GM12878 (cell line): ENCODE data around the gene NAT14. TPM values are rescaled to one million over a fixed set of nuclear protein-coding genes. Genes with fewer than 3 reads are reported as not detected.
"Not testable (repeated sequence)": the region's sequence is repeated elsewhere in the genome, so short reads cannot be mapped to it uniquely, and the experiment has no call there.

Source experiments
- ATAC-seq: fragments of 200-7000 bp; cut with Tn5 transposase; 3 replicates; pipeline ENCODE4 v1.9.1; 2020; ENCODE audit warnings: mild to moderate bottlenecking, moderate library complexity
- BruUV-seq: library from RNA; stranded (reverse); fragments of 400-500 nt; replicated peaks from 2 replicates; lab custom pipeline; 2021; lab: Mats Ljungman, UMichigan
- CTCF ChIA-PET: fragments of 300-600 bp; sonication (Branson Sonifier 250); formaldehyde crosslinking; extraction: SDS; loops from one replicate; lab custom pipeline; 2021; ENCODE audit warnings: inconsistent platforms; lab: Yijun Ruan, JAX
- POLR2A ChIA-PET: fragments of 350-600 bp; formaldehyde crosslinking; extraction: SDS; loops from one replicate; lab custom pipeline; 2021; ENCODE audit warnings: inconsistent platforms; lab: Charles Lee
- RAD21 ChIA-PET: fragments of 300-600 bp; sonication (Branson Sonifier 250); formaldehyde crosslinking; loops from one replicate; lab custom pipeline; 2023; ENCODE audit warnings: antibody characterized with exemption; ENCODE audit not compliant: unreplicated experiment; lab: Charles Lee
- SMC1A ChIA-PET: fragments of 300-600 bp; sonication (Branson Sonifier 250); formaldehyde crosslinking; loops from one replicate; lab custom pipeline; 2023; ENCODE audit not compliant: unreplicated experiment, uncharacterized antibody; lab: Charles Lee
- DNase-seq: peaks from one replicate; pipeline ENCODE4 v3.0.0-alpha.2; 2011; ENCODE audit warnings: low read depth, low spot score
- FAIRE-seq: peaks from 3 replicates; lab custom pipeline; 2011; peaks lifted over from hg19 to GRCh38; lab: Jason Lieb, UNC
- H2AFZ ChIP-seq: 2 replicates; pipeline ENCODE4 v1.6.0; 2011; ENCODE audit warnings: low read depth, low read length, control low read depth; ENCODE audit not compliant: control insufficient read depth
- H3K27ac ChIP-seq: 2 replicates; pipeline ENCODE4 v1.5.1; 2011; ENCODE audit warnings: control low read depth; ENCODE audit not compliant: control insufficient read depth, insufficient read depth
- H3K27me3 ChIP-seq, 2 experiments: replicated peaks in 1 of 2; 2 replicates each; pipeline versions ENCODE4 v1.6.0 to v1.6.1; 2011; ENCODE audit warnings: low read length in 1 of 2; ENCODE audit not compliant: control insufficient read depth in 2 of 2, insufficient read depth in 2 of 2
- H3K36me3 ChIP-seq, 2 experiments: 2 replicates each; pipeline ENCODE4 v1.5.1; 2011; ENCODE audit warnings: low read length in 1 of 2; ENCODE audit not compliant: control insufficient read depth in 2 of 2, insufficient read depth in 2 of 2
- H3K4me1 ChIP-seq: 2 replicates; pipeline ENCODE4 v1.6.1; 2011; ENCODE audit warnings: mild to moderate bottlenecking, low read length, moderate library complexity, mixed read lengths; ENCODE audit not compliant: control insufficient read depth, insufficient read depth
- H3K4me2 ChIP-seq: 2 replicates; pipeline ENCODE4 v1.6.0; 2011; ENCODE audit warnings: control low read depth; ENCODE audit not compliant: control insufficient read depth, insufficient read depth
- H3K4me3 ChIP-seq: fragments of 200-600 bp; sonication (generic); 2 replicates; pipeline ENCODE4 v1.5.1; 2016
- H3K79me2 ChIP-seq: 2 replicates; pipeline ENCODE4 v1.6.0; 2011; ENCODE audit warnings: low read length; ENCODE audit not compliant: control insufficient read depth, insufficient read depth
- H3K9ac ChIP-seq: 2 replicates; pipeline ENCODE4 v1.8.0; 2011; ENCODE audit warnings: low read length, control low read depth, mixed read lengths; ENCODE audit not compliant: control insufficient read depth, insufficient read depth
- H3K9me3 ChIP-seq: replicated peaks from 3 replicates; pipeline ENCODE4 v1.5.1; 2011; ENCODE audit warnings: mild to moderate bottlenecking, low read length; ENCODE audit not compliant: control insufficient read depth, insufficient read depth
- H4K20me1 ChIP-seq: 2 replicates; pipeline ENCODE4 v1.6.0; 2011; ENCODE audit not compliant: control insufficient read depth, insufficient read depth
- CTCF ChIP-seq, 3 experiments: IDR thresholded peaks in 2 of 3; conservative IDR thresholded peaks in 1 of 3; 2 replicates each; pipeline ENCODE4 v1.5.1; 2011; ENCODE audit warnings: low read depth in 3 of 3, low read length in 3 of 3, mild to moderate bottlenecking in 3 of 3, control low read depth in 2 of 3, moderate library complexity in 2 of 3, inconsistent platforms in 1 of 3, mixed read lengths in 1 of 3; ENCODE audit not compliant: control insufficient read depth in 2 of 3, insufficient read depth in 1 of 3; ENCODE audit errors: extremely low read depth in 1 of 3
- E2F4 ChIP-seq: IDR thresholded peaks from 2 replicates; pipeline ENCODE4 v1.6.1; 2012; ENCODE audit warnings: low read depth, low read length, improper control_type of control experiment
- WGBS: methylation state at CpG from one replicate; pipeline ENCODE4 v1.1.6; 2016; ENCODE audit warnings: low lambda C conversion rate; ENCODE audit not compliant: insufficient replicate concordance, insufficient coverage; ENCODE audit errors: missing lambda C conversion rate; 5-methylcytosine and 5-hydroxymethylcytosine counted together
- in situ Hi-C: fragments of 300-500 bp; cut with MboI; formaldehyde crosslinking; loops from 9 replicates; pipeline ENCODE4 v1.14.3; 2018; ENCODE audit warnings: mixed read lengths
- intact Hi-C: fragments of 100-400 bp; cut with micrococcal nuclease; formaldehyde crosslinking; loops from one replicate; pipeline ENCODE4 v1.14.2; 2022; ENCODE audit not compliant: unreplicated experiment
- polyA plus RNA-seq, 11 experiments: library from polyadenylated mRNA; depleted of rRNA in 4 of 11; unstranded in 6 of 11; stranded (reverse) in 5 of 11; fragments of >200 nt; fragmentation: Nextera tagmentation in 4 of 11; fragmentation: Illumina TruSeq in 1 of 11; extraction: Ambion mirVana in 4 of 11; extraction: Trizol in 1 of 11; gene quantifications; 1 replicate in 1 of 11; 2 replicates in 10 of 11; pipeline versions ENCODE4 v1.2.1 to v1.2.3, GENCODE V29; 2011 to 2016; ENCODE audit warnings: inconsistent platforms in 2 of 11, missing spikeins in 2 of 11, low read depth in 1 of 11
- total RNA-seq, 4 experiments: library from RNA; depleted of rRNA in 3 of 4; stranded (reverse); fragments of >200 nt in 3 of 4; fragmentation: Illumina TruSeq in 1 of 4; extraction: Trizol in 1 of 4; gene quantifications; 2 replicates each; pipeline versions ENCODE4 v1.2.1 to v1.2.3, GENCODE V29; 2013 to 2021

Gene NAT14
- total and polyA plus RNA-seq, 10 of the 15 experiments (the other 5 are each of a cell fraction or from before 2014, with no cell fraction given), result 0.87 to 23.6 (median 9.7) TPM

GRCh38 chr19:55447421-55448174 lies 37.4 kb upstream of the NAT14 start (continued):
- no peak for TF ChIP-seq CTCF (IDR thresholded peaks at IDR 0.05 in 2 of 3, conservative IDR thresholded peaks at IDR 0.05 in 1 of 3; ENCODE audit: control insufficient read depth in 2 of 3, extremely low read depth in 1 of 3, insufficient read depth in 1 of 3, low read depth in 3 of 3, low read length in 3 of 3)
- no peak for TF ChIP-seq E2F4

- CTCF ChIA-PET, result interaction anchor here (0.5 kb wide), 1 partner anchor 147 kb away, joined by 5 read pairs; no protein-coding TSS in a partner anchor
- RAD21 ChIA-PET, H3K4me3 ChIP-seq, H3K9me3 ChIP-seq, H3K9ac ChIP-seq, ATAC-seq, H2AFZ ChIP-seq, H3K79me2 ChIP-seq, SMC1A ChIA-PET, POLR2A ChIA-PET, BruUV-seq, H4K20me1 ChIP-seq, H3K36me3 ChIP-seq, H3K4me2 ChIP-seq, DNase-seq, H3K27me3 ChIP-seq, H3K4me1 ChIP-seq, H3K27ac ChIP-seq, intact Hi-C loops, FAIRE-seq, in situ Hi-C loops: not testable (repeated sequence)
- 96% methylated on average over 4 of the region's 5 CpGs for WGBS
Observed at GRCh38 chr19:55448175-55448490, 36.9 kb upstream of the NAT14 start.
